ENCODE data around the gene RBM20. TPM values are rescaled to one million over a fixed set of nuclear protein-coding genes. Genes with fewer than 3 reads are reported as not detected.
A peak's percentile ranks its signal among the peaks of the same experiment; 100 is the strongest.

RBM20 gene
- total and polyA plus RNA-seq, 4 donors = 1.1 to 2.2 (median 1.6) TPM

GRCh38 chr10:110848106-110848505, 204.0 kb downstream of the RBM20 start:
- Histone ChIP-seq H3K36me3 (ENCODE audit: control insufficient read depth, insufficient read depth, low read length) (no peaks in the 10 kb centered on the region), H3K27me3 (ENCODE audit: control insufficient read depth, insufficient read depth, low read length) (no peaks in the 10 kb centered on the region), H3K9me3 (ENCODE audit: control insufficient read depth, insufficient read depth, low read length) (no peaks in the 10 kb centered on the region), H3K27ac (ENCODE audit: low read depth, low read length) (no peak overlapping the region), H3K4me1 (ENCODE audit: control insufficient read depth, insufficient read depth, low read length) (peaks cover 3% of the 10 kb centered on the region), H3K4me3 (ENCODE audit: low read depth, low read length) (no peak overlapping the region)
- DNase-seq (ENCODE audit: low read depth in 4 of 6, low spot score in 6 of 6) = no peak
- WGBS (ENCODE audit: insufficient coverage) = 100% methylated on average over 1 of the region's 2 CpGs

GRCh38 chr10:110850099-110850498, 206.0 kb downstream of the RBM20 start:
- WGBS (ENCODE audit: insufficient coverage) = 82% methylated on average over 2 of the region's 3 CpGs
- no peaks in the 10 kb centered on the region for H3K27me3 ChIP-seq (ENCODE audit: control insufficient read depth, insufficient read depth, low read length)

GRCh38 chr10:110851020-110851612, 207.0 kb downstream of the RBM20 start:
- Histone ChIP-seq H3K4me3 (ENCODE audit: low read depth, low read length) (no peak overlapping the region), H3K27ac (ENCODE audit: low read depth, low read length) (no peak overlapping the region), H3K9me3 (ENCODE audit: control insufficient read depth, insufficient read depth, low read length) (no peaks in the 10 kb centered on the region), H3K36me3 (ENCODE audit: control insufficient read depth, insufficient read depth, low read length) (no peaks in the 10 kb centered on the region), H3K4me1 (ENCODE audit: control insufficient read depth, insufficient read depth, low read length) (peaks cover 3% of the 10 kb centered on the region), H3K27me3 (ENCODE audit: control insufficient read depth, insufficient read depth, low read length) (no peaks in the 10 kb centered on the region)
- DNase-seq (ENCODE audit: low read depth in 4 of 6, low spot score in 6 of 6) = peak in 1 of 6 donors; percentile 9
- 66% methylated on average over 4 of the region's 8 CpGs for WGBS (ENCODE audit: insufficient coverage)

More at GRCh38 chr10:110850099-110850498, 206.0 kb downstream of the RBM20 start:
- Histone ChIP-seq H3K9me3 (ENCODE audit: control insufficient read depth, insufficient read depth, low read length) (no peaks in the 10 kb centered on the region), H3K27ac (ENCODE audit: low read depth, low read length) (no peak overlapping the region), H3K36me3 (ENCODE audit: control insufficient read depth, insufficient read depth, low read length) (no peaks in the 10 kb centered on the region), H3K4me1 (ENCODE audit: control insufficient read depth, insufficient read depth, low read length) (peaks cover 3% of the 10 kb centered on the region), H3K4me3 (ENCODE audit: low read depth, low read length) (no peak overlapping the region)
- no peak for DNase-seq (ENCODE audit: low read depth in 4 of 6, low spot score in 6 of 6)

- Histone ChIP-seq H3K4me3 (ENCODE audit: low read depth, low read length) (no peak overlapping the region), H3K4me1 (ENCODE audit: control insufficient read depth, insufficient read depth, low read length) (peaks cover 5% of the 10 kb centered on the region), H3K27ac (ENCODE audit: low read depth, low read length) (no peak overlapping the region), H3K9me3 (ENCODE audit: control insufficient read depth, insufficient read depth, low read length) (no peaks in the 10 kb centered on the region), H3K36me3 (ENCODE audit: control insufficient read depth, insufficient read depth, low read length) (no peaks in the 10 kb centered on the region), H3K27me3 (ENCODE audit: control insufficient read depth, insufficient read depth, low read length) (no peaks in the 10 kb centered on the region)
- WGBS (ENCODE audit: insufficient coverage) = 94% methylated on average over 4 of the region's 7 CpGs
- DNase-seq (ENCODE audit: low read depth in 4 of 6, low spot score in 6 of 6) = no peak
Measured at GRCh38 chr10:110852255-110852896, 208.2 kb downstream of the RBM20 start.

- DNase-seq (ENCODE audit: low read depth in 4 of 6, low spot score in 6 of 6) = no peak
- Histone ChIP-seq H3K9me3 (ENCODE audit: control insufficient read depth, insufficient read depth, low read length) (no peaks in the 10 kb centered on the region), H3K27me3 (ENCODE audit: control insufficient read depth, insufficient read depth, low read length) (no peaks in the 10 kb centered on the region), H3K36me3 (ENCODE audit: control insufficient read depth, insufficient read depth, low read length) (no peaks in the 10 kb centered on the region), H3K27ac (ENCODE audit: low read depth, low read length) (no peak overlapping the region), H3K4me3 (ENCODE audit: low read depth, low read length) (no peak overlapping the region), H3K4me1 (ENCODE audit: control insufficient read depth, insufficient read depth, low read length) (peaks cover 10% of the 10 kb centered on the region)
- 73% methylated on average over 2 of the region's 4 CpGs for WGBS (ENCODE audit: insufficient coverage)
Measured at GRCh38 chr10:110852947-110853346, 208.8 kb downstream of the RBM20 start.

- peak in 1 of 6 donors; percentile 74 for DNase-seq (ENCODE audit: low read depth in 4 of 6, low spot score in 6 of 6)
- Histone ChIP-seq H3K4me1 (ENCODE audit: control insufficient read depth, insufficient read depth, low read length) (peaks cover 11% of the 10 kb centered on the region), H3K36me3 (ENCODE audit: control insufficient read depth, insufficient read depth, low read length) (no peaks in the 10 kb centered on the region), H3K4me3 (ENCODE audit: low read depth, low read length) (no peak overlapping the region), H3K9me3 (ENCODE audit: control insufficient read depth, insufficient read depth, low read length) (no peaks in the 10 kb centered on the region), H3K27ac (ENCODE audit: low read depth, low read length) (no peak overlapping the region), H3K27me3 (ENCODE audit: control insufficient read depth, insufficient read depth, low read length) (no peaks in the 10 kb centered on the region)
Measured at GRCh38 chr10:110853921-110854605, 209.9 kb downstream of the RBM20 start.

GRCh38 chr10:110857265-110858171, 213.4 kb downstream of the RBM20 start:
- Histone ChIP-seq H3K4me3 (ENCODE audit: low read depth, low read length) (no peak overlapping the region), H3K27me3 (ENCODE audit: control insufficient read depth, insufficient read depth, low read length) (no peaks in the 10 kb centered on the region), H3K36me3 (ENCODE audit: control insufficient read depth, insufficient read depth, low read length) (no peaks in the 10 kb centered on the region), H3K4me1 (ENCODE audit: control insufficient read depth, insufficient read depth, low read length) (peaks cover 11% of the 10 kb centered on the region), H3K9me3 (ENCODE audit: control insufficient read depth, insufficient read depth, low read length) (no peaks in the 10 kb centered on the region), H3K27ac (ENCODE audit: low read depth, low read length) (no peak overlapping the region)
- WGBS (ENCODE audit: insufficient coverage) = 67% methylated on average over 12 of the region's 12 CpGs
- DNase-seq (ENCODE audit: low read depth in 4 of 6, low spot score in 6 of 6) = peak in 1 of 6 donors; percentile 26

- no CpG with 5 or more reads among the region's 1 CpG for WGBS (ENCODE audit: insufficient coverage)
- H3K27ac ChIP-seq (ENCODE audit: low read depth, low read length) = no peak overlapping the region
Measured at GRCh38 chr10:110858297-110858934, 214.3 kb downstream of the RBM20 start.

More at GRCh38 chr10:110858297-110858934, 214.3 kb downstream of the RBM20 start:
- no peak for DNase-seq (ENCODE audit: low read depth in 4 of 6, low spot score in 6 of 6)
- Histone ChIP-seq H3K36me3 (ENCODE audit: control insufficient read depth, insufficient read depth, low read length) (no peaks in the 10 kb centered on the region), H3K4me1 (ENCODE audit: control insufficient read depth, insufficient read depth, low read length) (peaks cover 11% of the 10 kb centered on the region), H3K27me3 (ENCODE audit: control insufficient read depth, insufficient read depth, low read length) (no peaks in the 10 kb centered on the region), H3K4me3 (ENCODE audit: low read depth, low read length) (no peak overlapping the region), H3K9me3 (ENCODE audit: control insufficient read depth, insufficient read depth, low read length) (no peaks in the 10 kb centered on the region)
